Left kidney (tissue), 2 donors: ENCODE data around the gene MAPK11. TPM values are rescaled to one million over a fixed set of nuclear protein-coding genes. Genes with fewer than 3 reads are reported as not detected.

Experiments used
- DNase-seq: peaks from one replicate; pipeline ENCODE4 v3.0.0-alpha.2; 2013
- polyA plus RNA-seq: library from polyadenylated mRNA; unstranded; fragments of 120-200 nt; gene quantifications from one replicate; pipeline ENCODE4 v1.2.1, GENCODE V29; 2013; ENCODE audit not compliant: insufficient read length

MAPK11 gene
- polyA plus RNA-seq, 1 donor: 7.1 TPM

DNA sequence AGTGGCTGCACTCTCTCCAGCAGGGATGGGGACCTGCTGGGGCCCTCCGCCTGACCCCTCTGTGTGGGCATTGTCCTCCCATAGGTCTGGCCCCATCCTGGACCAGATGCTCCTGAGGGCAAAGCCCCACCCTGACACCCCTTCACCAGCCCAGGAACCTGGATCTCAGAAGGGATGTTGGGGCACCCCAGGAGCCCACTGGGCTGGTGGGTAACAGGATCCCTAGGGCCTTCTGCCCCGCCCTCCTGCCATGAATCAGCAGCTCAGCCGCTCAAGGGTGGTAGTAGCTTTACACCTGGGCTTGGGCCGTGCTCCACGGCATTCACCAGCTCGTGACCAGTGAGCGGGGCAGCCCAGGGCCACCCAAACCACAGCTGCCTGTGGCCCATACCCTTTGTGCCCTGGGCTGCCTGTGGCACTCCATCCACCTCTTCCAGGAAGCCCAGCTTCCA is 7.7 kb downstream of the MAPK11 start:
- no peak for DNase-seq

DNA sequence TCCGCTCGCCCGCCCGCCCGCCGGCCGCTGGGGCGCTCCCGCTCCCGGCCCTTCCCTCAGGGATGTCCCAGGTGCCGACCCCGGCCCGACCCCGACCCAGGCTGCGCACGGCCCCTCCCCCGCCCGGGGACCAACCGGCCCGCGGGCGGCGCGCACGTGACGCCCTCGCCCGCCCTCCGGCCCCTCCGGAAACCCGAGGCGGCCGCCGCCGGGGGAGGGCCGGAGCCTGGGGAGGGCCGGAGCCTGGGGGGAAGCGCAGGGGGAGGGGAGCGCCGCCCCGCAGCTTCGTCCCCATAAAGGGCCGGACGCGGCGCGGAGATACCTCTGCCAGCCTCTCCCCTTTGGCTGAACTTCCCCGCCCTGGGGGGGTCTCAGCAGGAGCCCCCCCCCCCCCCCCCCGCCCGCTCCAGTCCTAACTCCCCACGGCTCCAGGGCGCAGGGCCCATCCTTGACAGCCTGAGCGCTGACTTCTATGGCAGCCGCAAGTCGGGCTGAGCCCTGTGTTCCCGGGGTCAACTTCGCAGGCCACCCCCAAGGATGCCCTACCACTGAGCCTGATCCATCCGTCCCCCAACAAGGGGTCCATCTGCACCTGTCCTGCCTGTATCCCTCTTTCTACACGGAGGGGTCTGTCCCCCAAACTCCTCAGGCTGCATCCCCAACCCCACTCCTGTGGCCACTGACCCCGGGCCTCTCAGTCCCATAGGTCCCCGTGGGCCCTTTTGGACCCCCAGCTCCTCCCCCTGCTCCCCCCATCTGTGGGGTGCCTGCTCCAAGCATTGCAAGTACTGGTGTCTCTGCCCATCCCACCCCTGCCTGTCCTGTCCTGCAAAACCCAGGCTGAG is 8.3 kb downstream of the MAPK11 start, which contains the start of gene MAPK12:
MAPK12 (minus strand) TSS at position 69 of the 845 bp plus-strand sequence. CDS start 174 bp downstream, outside the sequence.
- no peak for DNase-seq

DNA sequence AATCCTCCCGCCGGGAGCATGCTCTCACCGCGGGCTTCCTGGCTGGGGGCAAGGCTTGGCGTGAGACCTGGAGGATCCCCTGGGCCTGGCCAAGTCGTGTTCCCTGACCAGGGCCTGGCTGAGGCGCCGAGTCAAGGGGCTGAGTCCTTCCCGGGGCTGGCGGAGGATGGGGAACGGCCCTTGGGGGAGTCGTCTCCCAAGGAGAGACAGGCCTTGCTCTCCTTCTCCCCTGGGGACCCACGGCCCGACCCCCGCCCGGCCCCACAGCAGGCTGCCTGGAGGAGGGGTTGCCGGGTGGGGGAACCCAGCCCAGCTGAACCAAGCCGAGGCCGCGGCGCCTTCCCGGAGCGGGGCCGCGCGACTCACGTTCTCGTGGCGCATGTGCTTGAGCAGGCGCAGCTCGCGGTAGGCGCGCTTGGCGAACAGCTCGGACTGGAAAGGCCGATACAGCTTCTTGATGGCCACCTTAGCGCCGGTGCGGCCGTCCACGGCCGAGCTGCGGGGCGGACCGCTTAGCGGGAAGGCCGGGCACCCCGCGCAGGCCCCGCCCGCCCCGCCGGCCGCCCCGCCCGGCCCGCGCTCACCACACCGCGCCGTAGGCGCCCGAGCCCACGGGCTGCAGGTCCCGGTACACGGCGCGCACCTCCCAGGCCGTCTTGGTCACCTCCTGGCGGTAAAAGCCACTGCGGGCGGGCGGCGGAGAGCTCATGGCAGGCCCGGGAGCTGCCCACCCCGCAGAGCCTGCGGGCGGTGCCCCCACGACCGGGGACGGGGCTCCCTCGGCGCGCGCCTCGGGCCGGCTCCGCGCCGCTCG is 9.2 kb downstream of the MAPK11 start:
- DNase-seq: no peak

DNA sequence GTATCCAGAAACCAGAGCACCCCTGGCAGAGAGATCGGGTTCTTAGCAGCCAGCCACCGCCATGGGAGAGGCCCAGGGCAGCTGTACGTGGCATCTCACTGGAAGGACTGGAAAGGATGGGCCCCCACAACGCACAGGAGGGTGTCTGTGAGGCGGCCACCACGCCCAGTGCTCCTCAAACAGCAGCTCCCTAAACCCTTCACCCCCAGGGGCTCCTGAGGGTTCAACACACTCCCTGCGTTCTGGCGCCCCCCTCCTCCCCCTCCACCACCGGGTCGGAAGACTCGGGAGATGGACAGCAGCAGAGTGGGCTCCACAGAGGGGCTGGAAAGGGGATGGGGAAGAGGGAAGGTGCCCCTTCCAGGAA is 9.8 kb downstream of the MAPK11 start:
- DNase-seq: no peak

DNA sequence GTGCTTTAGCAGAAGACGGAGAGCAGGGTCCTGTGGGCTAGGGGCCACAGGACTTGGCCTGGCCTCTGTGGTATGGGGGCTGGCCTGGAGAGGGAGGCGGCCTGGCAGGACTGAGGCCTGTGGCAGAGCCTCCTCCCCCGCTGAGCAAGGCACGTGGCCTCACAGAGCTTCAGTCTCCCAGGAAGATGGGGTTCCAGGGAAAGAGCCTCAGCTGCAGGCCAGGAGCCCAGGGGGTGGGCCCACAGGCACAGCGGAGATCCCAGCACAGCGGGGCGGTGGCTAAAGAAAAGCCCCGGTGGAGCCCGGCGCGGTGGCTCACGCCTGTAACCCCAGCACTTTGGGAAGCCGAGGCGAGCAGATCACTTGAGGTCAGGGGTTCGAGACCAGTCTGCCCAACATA is 10.9 kb downstream of the MAPK11 start:
- no peak for DNase-seq

DNA sequence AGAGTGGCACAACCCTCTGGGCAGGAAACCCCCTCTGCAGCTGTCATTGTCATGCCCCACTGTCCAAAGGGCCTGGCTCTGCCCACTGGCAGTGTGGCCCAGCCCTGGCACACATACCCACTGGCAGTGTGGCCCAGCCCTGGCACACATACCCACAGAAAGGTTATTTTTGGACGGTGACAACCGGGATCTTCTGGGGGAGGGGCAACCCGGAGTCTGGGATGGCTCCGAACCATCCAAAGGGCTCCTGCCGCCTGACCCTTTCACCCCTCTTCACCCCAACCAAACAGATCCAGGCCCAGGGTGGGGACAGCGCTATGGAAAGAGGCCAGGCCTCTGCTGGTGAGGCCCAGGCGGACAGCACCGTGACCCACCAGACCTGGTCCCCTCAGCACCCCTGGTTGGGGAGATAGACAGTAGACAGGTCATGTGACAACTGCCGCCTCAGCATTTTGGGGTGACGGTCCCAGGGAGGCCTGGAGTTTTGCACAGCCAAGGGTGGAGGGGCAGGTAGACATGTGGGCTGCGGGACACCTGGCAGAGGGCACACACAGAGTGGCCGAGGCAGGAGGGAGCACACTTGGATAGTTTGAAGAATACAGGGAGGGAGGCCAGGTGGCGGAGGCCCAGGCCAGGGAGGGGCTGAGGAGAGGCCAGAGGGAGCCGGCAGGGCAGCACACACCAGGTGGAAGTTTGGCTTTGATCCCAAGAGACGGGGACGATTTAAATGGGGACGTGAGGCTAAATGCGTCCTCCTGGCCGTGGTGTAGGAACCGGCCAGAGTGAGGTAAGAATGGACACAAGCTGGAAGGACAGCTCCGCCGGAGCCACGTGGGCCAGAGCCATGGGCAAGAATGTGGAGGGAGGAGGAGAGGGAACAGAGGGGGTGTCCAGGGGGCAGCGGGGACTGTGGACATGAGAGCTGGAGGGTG is 11.6 kb downstream of the MAPK11 start:
- DNase-seq: no peak

DNA sequence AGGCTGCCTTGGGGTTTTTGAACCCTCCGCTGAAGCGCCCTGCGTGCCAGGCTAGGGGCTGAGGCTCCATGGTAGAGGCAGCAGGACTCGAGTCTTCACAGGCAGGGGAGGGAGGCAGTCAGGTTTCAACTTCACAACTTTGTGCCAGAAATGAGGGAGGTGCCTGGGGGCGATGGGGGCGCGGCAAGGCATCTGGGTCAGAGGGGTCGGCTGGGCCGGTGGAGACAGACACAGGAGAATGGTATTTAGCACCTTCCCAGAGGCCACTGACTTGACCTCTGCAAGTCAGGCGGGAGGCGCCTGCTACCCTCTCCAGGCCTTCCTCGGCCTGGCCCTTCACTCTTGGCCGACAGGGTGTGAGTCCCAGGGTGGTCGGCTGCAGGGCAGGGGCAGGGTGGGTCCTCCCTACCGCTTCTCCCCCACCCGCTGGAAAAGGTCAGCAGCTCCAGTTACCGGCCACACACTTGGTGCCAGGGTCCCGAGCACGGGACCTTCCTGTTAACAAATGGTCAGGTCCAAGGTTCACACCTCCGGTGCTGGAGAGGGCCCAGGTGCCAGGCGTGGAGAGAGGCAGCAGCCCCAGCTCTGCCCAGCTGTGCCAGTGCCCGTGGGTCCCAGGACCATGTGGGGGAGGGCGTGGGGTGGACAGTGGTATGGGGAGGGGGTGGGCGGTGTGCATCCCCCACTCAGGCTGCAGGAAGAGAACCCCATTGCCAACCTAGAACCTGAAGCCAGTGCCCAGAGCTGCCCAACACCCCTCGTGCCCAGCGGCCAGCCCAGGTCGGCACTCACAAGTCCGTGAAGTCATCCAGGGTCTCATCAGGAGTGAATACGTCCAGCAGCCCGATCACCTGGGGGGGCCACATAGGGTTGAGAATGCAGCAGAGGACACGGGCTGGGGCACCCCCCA is 12.5 kb downstream of the MAPK11 start:
- no peak for DNase-seq

DNA sequence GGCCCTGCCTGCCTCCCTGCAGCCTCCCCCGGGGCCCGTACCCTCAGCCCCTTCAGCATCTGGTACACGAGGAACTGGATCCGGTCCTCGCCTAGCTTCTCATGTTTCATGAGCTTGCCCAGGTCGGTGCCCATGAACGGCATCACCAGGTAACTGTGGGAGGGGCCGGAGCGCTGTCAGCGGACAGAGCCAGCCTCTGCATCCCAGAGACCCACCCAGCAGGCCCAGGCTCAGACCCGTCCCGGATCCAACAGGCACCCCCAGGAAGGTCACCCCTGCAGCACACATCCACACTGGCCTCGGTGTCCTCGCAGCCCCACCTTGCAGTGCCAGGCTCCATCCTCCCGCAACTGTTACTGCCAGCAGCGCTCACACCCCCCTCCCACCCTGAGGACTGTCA is 13.1 kb downstream of the MAPK11 start:
- no peak for DNase-seq

DNA sequence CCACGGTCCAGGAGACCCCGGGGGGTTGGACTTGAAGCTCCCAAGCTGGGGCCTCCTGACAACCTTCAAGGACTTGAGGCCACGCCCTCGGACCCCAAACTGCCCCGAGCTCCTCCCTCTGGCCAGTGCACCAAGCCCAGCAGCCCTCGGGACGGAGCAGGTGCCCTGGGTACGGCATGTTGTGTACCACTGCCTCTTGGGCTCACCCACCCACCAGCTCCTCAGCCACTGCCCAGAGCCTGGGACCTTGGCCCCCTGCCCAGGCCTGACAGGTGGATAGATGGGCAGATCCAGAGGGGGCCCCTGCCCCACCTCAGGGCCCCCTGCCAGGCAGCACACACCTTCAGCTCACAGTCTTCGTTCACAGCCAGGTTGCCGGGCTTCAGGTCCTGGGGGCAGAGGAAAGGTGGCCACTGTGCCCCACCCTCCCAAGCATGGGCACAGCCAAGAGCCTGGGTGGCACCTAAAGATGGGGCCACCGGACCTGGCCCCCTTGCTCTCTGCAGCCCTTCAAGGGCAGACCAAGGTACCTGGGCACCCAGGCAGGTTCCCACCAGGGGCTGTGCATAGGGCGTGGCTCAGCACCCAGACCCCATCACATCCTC is 13.8 kb downstream of the MAPK11 start:
- no peak for DNase-seq

DNA sequence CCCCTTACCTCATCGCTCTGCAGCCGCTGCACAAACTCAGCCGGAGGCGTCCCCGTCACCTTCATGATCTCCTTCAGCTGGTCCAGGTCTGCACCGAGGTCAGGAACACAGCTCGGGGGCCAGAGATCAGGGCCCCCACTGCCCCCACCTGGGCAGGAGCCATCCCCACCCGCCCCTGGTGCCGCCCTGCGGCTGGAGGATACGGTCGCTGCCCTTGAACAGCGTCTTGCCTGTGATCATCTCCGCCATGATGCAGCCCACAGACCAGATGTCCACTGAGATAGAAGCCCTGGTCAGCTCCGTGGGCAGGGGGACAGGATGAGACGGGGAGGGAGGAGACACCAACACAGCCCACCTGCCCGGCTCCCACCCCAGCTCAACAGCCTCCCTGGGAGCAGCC is 14.6 kb downstream of the MAPK11 start:
- no peak for DNase-seq

DNA sequence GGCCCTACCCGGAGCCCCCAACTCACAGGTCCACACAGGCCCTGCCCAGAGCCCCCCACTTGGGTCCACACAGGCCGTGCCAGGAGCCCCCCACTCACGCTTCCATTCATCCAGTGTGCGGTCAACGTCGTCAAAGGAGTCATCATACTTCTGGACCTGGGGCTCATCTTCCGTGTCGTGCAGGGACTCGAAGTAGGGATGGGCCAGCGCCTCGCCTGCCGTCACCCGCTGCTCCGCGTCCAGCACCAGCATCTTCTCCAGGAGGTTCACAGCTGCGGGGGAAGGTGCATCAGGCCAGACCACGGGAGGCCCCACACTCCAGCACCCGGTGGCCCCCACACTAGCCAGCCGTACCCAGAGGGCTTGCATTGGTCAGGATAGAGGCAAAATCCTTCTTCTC is 15.1 kb downstream of the MAPK11 start:
- DNase-seq: no peak

DNA sequence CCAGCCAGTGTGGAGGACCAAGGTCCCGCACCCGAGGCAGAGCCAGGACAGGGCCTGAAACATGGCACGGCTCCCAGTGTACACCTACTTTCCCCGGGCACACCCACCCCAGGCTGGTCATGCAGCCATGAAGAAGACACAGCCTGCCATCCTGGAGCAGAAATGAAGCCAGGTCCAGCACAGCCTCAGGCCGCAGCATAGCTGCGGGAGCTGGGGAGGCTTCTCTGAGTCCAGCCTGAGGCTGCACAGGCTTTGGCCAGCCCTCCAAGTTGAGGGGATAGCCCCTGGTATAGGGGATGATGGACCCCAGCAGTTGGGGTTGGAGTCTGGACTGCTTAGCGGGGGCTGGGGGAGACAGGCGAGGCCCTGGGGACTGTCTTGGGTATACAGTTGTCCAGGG is 16.2 kb downstream of the MAPK11 start:
- DNase-seq: no peak

DNA sequence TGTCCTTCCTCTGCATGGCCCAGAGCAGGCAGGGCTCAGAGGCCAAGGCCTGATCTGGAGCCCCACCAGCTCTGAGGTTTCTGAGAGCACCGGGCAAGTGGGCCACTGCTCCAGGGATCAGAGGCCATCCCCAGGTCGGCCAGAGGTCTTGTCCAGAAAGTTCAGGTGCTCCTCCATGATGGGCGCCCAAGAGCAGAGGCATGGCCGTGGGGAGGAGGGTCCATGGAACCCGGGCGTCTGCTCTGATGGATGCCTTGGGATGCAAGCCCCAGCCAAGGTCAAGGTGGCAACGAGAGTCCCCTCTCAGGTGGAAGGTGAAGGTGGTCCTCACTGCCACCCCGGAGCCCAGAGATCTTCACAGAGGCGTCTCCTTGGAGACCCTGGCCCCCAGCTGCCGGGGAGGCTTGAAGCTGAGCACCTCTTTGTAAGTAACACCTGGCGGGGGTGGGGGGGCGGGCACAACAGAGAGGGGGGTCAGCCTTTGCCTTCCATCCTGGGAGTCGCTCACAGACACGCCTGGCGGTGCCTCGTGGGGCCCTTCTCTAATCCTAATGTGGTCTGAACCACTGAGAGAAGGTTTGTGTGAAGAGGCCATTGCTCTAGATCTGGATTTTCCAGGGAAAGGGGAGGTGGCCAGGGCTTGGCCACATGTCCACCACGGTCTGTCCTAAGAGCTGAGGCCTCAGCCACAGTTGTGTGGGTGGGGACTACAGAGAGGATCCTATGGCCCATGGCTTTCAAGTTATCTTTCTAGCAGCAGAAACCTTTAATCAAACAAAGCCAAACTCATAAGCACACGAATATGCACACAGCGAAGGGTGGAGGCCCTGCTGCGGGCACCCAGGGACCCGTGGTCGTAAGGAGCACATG is 16.9 kb downstream of the MAPK11 start:
- no peak for DNase-seq

DNA sequence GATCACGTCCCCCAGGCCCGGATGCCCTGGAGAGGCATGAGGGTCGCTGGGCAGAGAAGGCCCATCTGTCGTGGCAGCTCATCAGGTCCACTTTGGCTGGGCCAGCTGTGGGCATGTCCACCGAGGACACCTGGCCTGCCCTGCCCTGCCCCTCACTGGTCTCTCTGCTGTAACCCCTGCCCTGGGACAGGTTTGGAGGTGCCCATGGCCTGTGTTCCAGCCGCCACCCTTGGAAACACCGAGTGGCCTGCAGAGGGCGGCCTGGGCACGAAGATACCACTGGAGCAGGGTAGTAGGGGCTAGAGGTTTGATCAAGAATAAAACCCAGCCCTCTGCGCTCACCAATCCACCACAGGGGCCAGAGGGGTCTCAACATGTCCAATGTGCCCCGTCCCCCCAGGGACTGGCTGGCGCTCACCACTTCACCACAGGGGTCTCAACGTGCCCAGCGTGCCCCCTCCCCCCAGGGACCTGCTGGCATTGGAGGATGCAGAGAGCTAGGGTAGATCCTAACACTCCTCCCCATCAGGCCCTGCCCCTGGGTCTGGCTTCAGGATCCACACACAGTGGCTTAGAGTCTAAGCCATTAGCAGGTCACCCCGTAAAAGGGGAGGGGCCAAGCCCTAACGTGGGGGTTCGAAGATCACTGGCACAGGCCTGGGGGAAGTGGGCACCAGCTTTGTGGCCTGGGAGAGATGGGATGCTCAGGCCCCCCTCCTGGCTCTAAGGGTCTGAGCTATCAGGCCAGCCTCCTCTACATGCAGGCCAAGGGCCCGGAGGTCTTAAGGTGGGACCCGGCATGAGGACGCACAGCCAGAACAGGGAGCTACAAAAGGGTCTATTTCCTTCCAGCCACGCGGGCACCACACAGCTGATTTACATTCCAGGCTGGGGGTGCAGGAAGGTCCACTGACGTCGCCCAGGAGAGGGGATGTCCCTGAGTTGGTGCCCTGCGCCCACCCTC is 17.8 kb downstream of the MAPK11 start:
- DNase-seq: no peak

DNA sequence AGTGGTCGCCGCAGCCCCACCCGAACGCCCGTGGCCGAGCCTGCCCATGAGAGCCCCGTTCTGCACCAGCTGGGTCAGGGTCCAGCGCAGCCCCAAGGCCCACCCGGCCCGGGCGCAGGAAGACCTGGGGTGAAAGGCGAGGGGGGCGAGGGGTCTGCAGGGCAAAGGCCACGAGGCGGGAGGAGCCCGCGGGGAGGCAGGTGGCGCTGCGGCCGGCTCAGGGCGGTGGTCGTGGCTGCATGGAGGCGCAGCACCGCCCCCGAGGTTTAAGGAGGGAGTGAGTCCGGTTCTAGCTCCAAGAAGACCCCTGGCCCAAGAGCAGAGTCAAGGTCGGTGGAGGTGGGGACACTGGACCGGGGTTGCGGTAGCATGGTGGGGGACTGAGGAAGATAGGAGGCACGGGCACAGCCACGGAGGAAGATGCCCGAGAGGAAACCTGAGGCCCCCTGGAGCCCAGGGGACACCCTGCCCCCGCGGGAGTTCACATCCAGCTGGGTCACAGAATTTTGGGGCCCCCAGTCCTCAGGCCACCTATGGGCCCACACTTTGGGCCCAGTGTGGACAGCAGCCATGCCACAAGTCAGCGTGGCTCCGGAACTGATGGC is 18.6 kb downstream of the MAPK11 start:
- DNase-seq: no peak

DNA sequence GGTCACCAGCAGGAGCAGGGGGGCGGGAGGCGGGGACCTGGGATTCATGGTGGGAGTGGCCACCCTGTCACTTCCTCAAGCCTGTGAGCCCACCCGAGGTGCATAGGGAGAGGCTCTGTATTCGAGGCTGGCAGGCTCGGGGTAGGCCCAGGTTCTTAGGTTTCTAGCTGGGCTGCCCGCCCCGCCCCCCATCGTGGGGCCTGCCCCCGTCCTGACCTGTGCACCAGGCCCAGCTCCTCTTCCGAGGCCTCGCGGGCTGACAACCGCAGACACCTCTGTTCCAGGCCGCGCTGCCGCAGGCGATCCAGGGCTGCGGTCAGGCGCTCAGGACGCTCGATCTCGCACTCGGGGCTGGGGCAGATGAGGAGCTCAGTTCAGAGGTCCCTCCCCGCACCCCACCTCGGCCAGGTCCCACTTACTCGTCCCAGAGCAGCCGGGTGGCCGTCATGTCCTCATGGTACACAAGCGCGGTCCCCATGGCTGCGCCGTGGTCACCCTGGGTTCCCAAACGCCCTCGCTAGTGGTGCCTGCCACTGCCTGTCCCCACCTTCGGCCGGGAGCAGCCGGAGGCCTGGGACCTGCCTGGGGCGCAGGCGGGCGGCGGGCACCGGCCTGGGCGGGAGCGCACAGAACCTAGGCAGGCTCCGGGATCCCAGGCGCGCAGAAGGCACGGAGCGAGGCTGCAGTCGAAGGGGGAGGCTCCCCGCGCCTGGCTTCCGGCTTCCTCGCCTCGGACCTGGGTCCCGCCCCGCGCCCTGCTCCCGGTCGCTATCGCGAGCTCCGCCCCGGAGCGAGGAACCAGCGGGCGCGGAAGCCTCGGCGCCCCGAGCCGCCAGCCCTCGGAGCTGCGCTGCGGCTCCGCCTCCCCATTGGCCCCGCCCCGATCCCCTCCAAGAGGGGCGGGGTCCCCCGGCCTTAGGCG is 19.4 kb downstream of the MAPK11 start, which contains the start of gene HDAC10:
HDAC10 (minus strand) TSS at position 711 of the 922 bp plus-strand sequence; CDS start at position 478, 233 bp downstream.
- no peak for DNase-seq

DNA sequence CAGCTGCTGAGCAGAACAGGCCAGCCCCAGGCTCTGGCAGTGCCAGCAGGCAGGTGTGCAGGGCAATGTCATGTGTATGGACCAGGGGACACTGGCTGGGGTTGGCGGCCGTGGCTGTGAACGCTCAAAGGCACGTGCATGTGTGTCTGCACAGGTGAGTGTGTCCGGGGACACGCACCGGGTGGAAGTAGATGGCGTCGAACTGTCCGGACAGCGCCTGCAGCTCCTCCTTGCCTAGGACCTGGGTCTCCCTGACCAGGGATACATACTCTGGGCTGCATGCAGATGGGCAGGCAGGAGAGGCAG is 20.0 kb downstream of the MAPK11 start:
- DNase-seq: no peak
